Keratinocyte (primary cell): ENCODE measurements around the gene HMG20A.

Source experiments
- EZH2 ChIP-seq: IDR thresholded peaks from one replicate; pipeline ENCODE4 v1.6.1; 2012; ENCODE audit warnings: inconsistent platforms, mild to moderate bottlenecking, low read length, moderate library complexity
- TF ChIP-seq, protein P1 (sequence below), 3 experiments: IDR thresholded peaks in 1 of 3; conservative IDR thresholded peaks in 1 of 3; optimal IDR thresholded peaks in 1 of 3; 2 replicates in 2 of 3; 3 replicates in 1 of 3; pipeline versions ENCODE3 to v1.5.1; 2011; ENCODE audit warnings: low read length in 3 of 3, mild to moderate bottlenecking in 3 of 3, moderate library complexity in 2 of 3, control low read depth in 1 of 3, inconsistent platforms in 1 of 3; ENCODE audit not compliant: insufficient read depth in 2 of 3; ENCODE audit errors: extremely low read depth in 1 of 3

DNA sequence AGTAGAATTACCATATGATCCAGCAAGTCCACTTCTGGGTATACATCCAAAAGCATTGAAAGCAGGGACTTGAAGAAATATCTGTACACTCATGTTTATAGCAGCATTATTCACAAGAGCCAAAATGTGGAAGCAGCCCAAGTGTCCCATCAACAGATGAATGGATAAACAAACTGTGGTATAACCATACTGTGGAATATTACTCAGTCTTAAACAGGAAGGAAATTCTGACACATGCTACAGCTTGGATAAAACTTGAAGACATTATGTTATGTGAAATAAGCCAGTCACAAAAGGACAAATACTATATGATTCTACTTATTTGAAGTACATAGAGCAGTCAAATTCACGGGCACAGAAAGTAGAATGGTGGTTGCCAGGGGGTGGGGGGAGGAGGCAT lies 91.2 kb downstream of the HMG20A start:
- TF ChIP-seq, protein P1, sequence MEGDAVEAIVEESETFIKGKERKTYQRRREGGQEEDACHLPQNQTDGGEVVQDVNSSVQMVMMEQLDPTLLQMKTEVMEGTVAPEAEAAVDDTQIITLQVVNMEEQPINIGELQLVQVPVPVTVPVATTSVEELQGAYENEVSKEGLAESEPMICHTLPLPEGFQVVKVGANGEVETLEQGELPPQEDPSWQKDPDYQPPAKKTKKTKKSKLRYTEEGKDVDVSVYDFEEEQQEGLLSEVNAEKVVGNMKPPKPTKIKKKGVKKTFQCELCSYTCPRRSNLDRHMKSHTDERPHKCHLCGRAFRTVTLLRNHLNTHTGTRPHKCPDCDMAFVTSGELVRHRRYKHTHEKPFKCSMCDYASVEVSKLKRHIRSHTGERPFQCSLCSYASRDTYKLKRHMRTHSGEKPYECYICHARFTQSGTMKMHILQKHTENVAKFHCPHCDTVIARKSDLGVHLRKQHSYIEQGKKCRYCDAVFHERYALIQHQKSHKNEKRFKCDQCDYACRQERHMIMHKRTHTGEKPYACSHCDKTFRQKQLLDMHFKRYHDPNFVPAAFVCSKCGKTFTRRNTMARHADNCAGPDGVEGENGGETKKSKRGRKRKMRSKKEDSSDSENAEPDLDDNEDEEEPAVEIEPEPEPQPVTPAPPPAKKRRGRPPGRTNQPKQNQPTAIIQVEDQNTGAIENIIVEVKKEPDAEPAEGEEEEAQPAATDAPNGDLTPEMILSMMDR (optimal IDR thresholded peaks at IDR 0.05 in 1 of 3, IDR thresholded peaks at IDR 0.05 in 1 of 3, conservative IDR thresholded peaks at IDR 0.05 in 1 of 3; ENCODE audit: extremely low read depth in 1 of 3, insufficient read depth in 2 of 3, low read length in 3 of 3), result no peak
- no peak for TF ChIP-seq EZH2
